HCT116 (cell line): Measurements from ENCODE around the gene PRKG1. TPM values are rescaled to one million over a fixed set of nuclear protein-coding genes. Genes with fewer than 3 reads are reported as not detected.

ENCODE experiments used
- ATAC-seq: fragments of 200-7000 bp; cut with Tn5 transposase; 2 replicates; pipeline ENCODE4 v1.9.1; 2020; ENCODE audit warnings: mild to moderate bottlenecking, moderate library complexity
- BruUV-seq: library from RNA; stranded (reverse); fragments of 400-500 nt; replicated peaks from 2 replicates; lab custom pipeline; 2021; lab: Mats Ljungman, UMichigan
- CTCF ChIA-PET: fragments of 300-600 bp; sonication (Branson Sonifier 250); formaldehyde crosslinking; loops from one replicate; lab custom pipeline; 2021; ENCODE audit warnings: antibody characterized with exemption; lab: Charles Lee
- POLR2A ChIA-PET: fragments of 300-600, 350-600 bp; sonication (Branson Sonifier 250); formaldehyde crosslinking; loops from one replicate; lab custom pipeline; 2021; ENCODE audit warnings: antibody characterized with exemption; lab: Charles Lee
- RAD21 ChIA-PET, 2 experiments: fragments of 300-600 bp; sonication (Branson Sonifier 250); formaldehyde crosslinking; loops; one replicate each; lab custom pipeline; 2023; ENCODE audit warnings: low total read pairs in 2 of 2; ENCODE audit not compliant: uncharacterized antibody in 2 of 2, unreplicated experiment in 2 of 2, low non-redundant PET in 1 of 2; lab: Charles Lee
- DNase-seq: peaks from one replicate; pipeline ENCODE4 v3.0.0-alpha.2; 2010; ENCODE audit warnings: low read depth, low spot score
- H2AFZ ChIP-seq: fragments of 200-600 bp; shearing (Covaris generic), sonication (generic); 2 replicates; pipeline ENCODE4 v1.6.1; 2017; ENCODE audit warnings: low read depth, mixed run types, mixed read lengths, antibody characterized with exemption, low read length; ENCODE audit not compliant: poor library complexity, severe bottlenecking
- H3K27ac ChIP-seq: 2 replicates; pipeline ENCODE4 v1.5.1; 2012; ENCODE audit warnings: low read depth, low read length
- H3K27me3 ChIP-seq: fragments of 200-600 bp; sonication (generic); 2 replicates; pipeline ENCODE4 v1.6.1; 2016; ENCODE audit warnings: mixed run types, low read length, mixed read lengths; ENCODE audit not compliant: insufficient read depth
- H3K36me3 ChIP-seq, 2 experiments: fragments of 200-500 bp in 1 of 2; fragments of 200-600 bp in 1 of 2; sonication (Bioruptor generic) in 1 of 2; sonication (generic) in 1 of 2; 2 replicates each; pipeline versions ENCODE4 v1.5.1 to v1.6.1; 2014 to 2016; ENCODE audit warnings: low read length in 2 of 2, inconsistent platforms in 1 of 2, mixed read lengths in 1 of 2, mixed run types in 1 of 2; ENCODE audit not compliant: insufficient read depth in 2 of 2, control insufficient read depth in 1 of 2
- H3K4me1 ChIP-seq, 2 experiments: fragments of 200-600 bp in 1 of 2; sonication (generic) in 1 of 2; 2 replicates each; pipeline versions ENCODE4 v1.5.1 to v1.6.1; 2012 to 2017; ENCODE audit warnings: low read length in 2 of 2, inconsistent platforms in 1 of 2, mild to moderate bottlenecking in 1 of 2, mixed read lengths in 1 of 2, mixed run types in 1 of 2, moderate library complexity in 1 of 2; ENCODE audit not compliant: insufficient read depth in 2 of 2, control insufficient read depth in 1 of 2
- H3K4me2 ChIP-seq: fragments of 200-600 bp; sonication (generic); 2 replicates; pipeline ENCODE4 v1.6.1; 2017; ENCODE audit warnings: mixed run types, low read length, mixed read lengths
- H3K4me3 ChIP-seq, 2 experiments: fragments of 200-600 bp in 1 of 2; sonication (generic) in 1 of 2; replicated peaks in 1 of 2; 2 replicates each; pipeline ENCODE4 v1.5.1; 2011 to 2016; ENCODE audit warnings: low read length in 2 of 2, control low read depth in 1 of 2, low read depth in 1 of 2, mild to moderate bottlenecking in 1 of 2, mixed read lengths in 1 of 2, mixed run types in 1 of 2
- H3K79me2 ChIP-seq: fragments of 200-600 bp; sonication (generic); 2 replicates; pipeline ENCODE4 v1.6.1; 2017; ENCODE audit warnings: mild to moderate bottlenecking, mixed run types, low read length, moderate library complexity, mixed read lengths; ENCODE audit not compliant: insufficient read depth
- H3K9ac ChIP-seq: fragments of 200-600 bp; sonication (generic); 2 replicates; pipeline ENCODE4 v1.6.1; 2016; ENCODE audit warnings: low read length, mixed read lengths
- H3K9me2 ChIP-seq: fragments of 200-600 bp; sonication (generic), shearing (Covaris generic); 2 replicates; pipeline ENCODE4 v1.6.1; 2017; ENCODE audit warnings: mixed run types, mild to moderate bottlenecking, moderate library complexity; ENCODE audit not compliant: insufficient read depth
- H3K9me3 ChIP-seq, 2 experiments: fragments of 200-500 bp in 1 of 2; fragments of 200-600 bp in 1 of 2; sonication (Bioruptor generic) in 1 of 2; sonication (generic) in 1 of 2; 2 replicates each; pipeline ENCODE4 v1.6.1; 2014 to 2017; ENCODE audit warnings: low read length in 2 of 2, mixed read lengths in 2 of 2, inconsistent platforms in 1 of 2, low read depth in 1 of 2, mild to moderate bottlenecking in 1 of 2, mixed run types in 1 of 2, moderate library complexity in 1 of 2; ENCODE audit not compliant: control insufficient read depth in 1 of 2, insufficient read depth in 1 of 2
- H4K20me1 ChIP-seq: fragments of 200-600 bp; sonication (generic), shearing (Covaris generic); 2 replicates; pipeline ENCODE4 v1.6.1; 2017; ENCODE audit warnings: mixed run types, mild to moderate bottlenecking, moderate library complexity; ENCODE audit not compliant: insufficient read depth
- EGR1 ChIP-seq: IDR thresholded peaks from 2 replicates; pipeline ENCODE4 v1.6.1; 2012; ENCODE audit warnings: low read depth
- EZH2 ChIP-seq: fragments of 200-600 bp; sonication (generic); IDR thresholded peaks from 2 replicates; pipeline ENCODE4 v1.6.1; 2017; ENCODE audit warnings: antibody characterized with exemption, mixed run types
- JUND ChIP-seq: IDR thresholded peaks from 2 replicates; pipeline ENCODE4 v1.6.1; 2012
- POLR2AphosphoS5 ChIP-seq: IDR thresholded peaks from 2 replicates; pipeline ENCODE4 v1.6.1; 2011; ENCODE audit warnings: mild to moderate bottlenecking, low read depth, low read length, moderate library complexity
- RAD21 ChIP-seq: IDR thresholded peaks from 2 replicates; pipeline ENCODE4 v1.6.1; 2012; ENCODE audit warnings: low read depth, mild to moderate bottlenecking
- SP1 ChIP-seq: IDR thresholded peaks from 2 replicates; pipeline ENCODE4 v1.6.1; 2012; ENCODE audit warnings: low read depth
- TCF7L2 ChIP-seq: IDR thresholded peaks from 2 replicates; pipeline ENCODE4 v1.7.0; 2011; ENCODE audit warnings: borderline replicate concordance, inconsistent platforms; ENCODE audit not compliant: insufficient read depth, insufficient read length; ENCODE audit errors: extremely low read depth
- ZFX ChIP-seq: fragments of 450-650 bp; IDR thresholded peaks from 2 replicates; pipeline ENCODE4 v1.6.1; 2017
- ZNF274 ChIP-seq: fragments of 200-500 bp; sonication (Bioruptor generic); IDR thresholded peaks from 2 replicates; pipeline ENCODE4 v1.6.1; 2014; ENCODE audit warnings: mild to moderate bottlenecking, low read depth, low read length, inconsistent platforms
- intact Hi-C: fragments of 100-400 bp; cut with micrococcal nuclease; formaldehyde crosslinking; loops from 2 replicates; pipeline ENCODE4 v1.10.0; 2022
- total RNA-seq: library from RNA; stranded (reverse); gene quantifications from one replicate; pipeline ENCODE4 v1.2.1, GENCODE V29; 2021; ENCODE audit not compliant: unreplicated experiment
- TF ChIP-seq, protein P1 (sequence below): IDR thresholded peaks from 2 replicates; pipeline ENCODE4 v1.6.1; 2012
- TF ChIP-seq, protein P2 (sequence below), 3 experiments: fragments of 200-600 bp in 1 of 3; sonication (generic) in 1 of 3; IDR thresholded peaks in 2 of 3; conservative IDR thresholded peaks in 1 of 3; 2 replicates each; pipeline ENCODE4 v1.5.1; 2012 to 2017; ENCODE audit warnings: low read depth in 2 of 3, low read length in 2 of 3, antibody characterized with exemption in 1 of 3, borderline replicate concordance in 1 of 3, control low read depth in 1 of 3, mild to moderate bottlenecking in 1 of 3, mixed read lengths in 1 of 3, mixed run types in 1 of 3, moderate library complexity in 1 of 3; ENCODE audit not compliant: insufficient read depth in 1 of 3

The PRKG1 gene
- total RNA-seq, 1 experiment from 2014 or later, result 1.4 TPM

DNA sequence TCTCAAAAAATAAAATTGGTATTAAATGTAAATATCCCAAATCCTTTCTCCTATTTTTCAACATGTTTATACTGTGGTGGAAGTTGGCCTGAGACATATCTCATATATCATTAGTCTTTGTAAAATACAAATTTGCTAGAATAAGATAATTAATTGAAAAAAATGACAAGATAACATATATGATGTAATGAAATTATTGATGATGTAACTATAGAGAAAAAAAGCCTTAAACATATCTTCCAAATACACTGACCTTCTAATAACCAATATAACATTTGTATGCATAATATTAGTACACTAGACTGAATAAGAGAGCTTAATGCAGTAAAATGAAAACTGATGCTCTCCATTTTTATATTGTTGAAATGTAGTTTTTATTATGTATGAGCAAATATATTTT is 104.3 kb downstream of the PRKG1 start:
- no peak overlapping the region for H3K4me2 ChIP-seq
- ATAC-seq (no peak), DNase-seq (no peak)
- H3K27ac ChIP-seq, result no peak overlapping the region
- ChIA-PET CTCF (no interaction called here), RAD21 (no interaction called here), POLR2A (no interaction called here)
- intact Hi-C loops, result no loop called here
- no peak overlapping the region for H2AFZ ChIP-seq
- H3K36me3 ChIP-seq, result no peaks in the 10 kb centered on the region
- no peaks in the 10 kb centered on the region for H3K79me2 ChIP-seq
- H3K27me3 ChIP-seq, result peaks cover 9% of the 10 kb centered on the region
- TF ChIP-seq JUND (no peak), RAD21 (no peak), POLR2AphosphoS5 (no peak), ZNF274 (no peak)
- TF ChIP-seq, protein P1, sequence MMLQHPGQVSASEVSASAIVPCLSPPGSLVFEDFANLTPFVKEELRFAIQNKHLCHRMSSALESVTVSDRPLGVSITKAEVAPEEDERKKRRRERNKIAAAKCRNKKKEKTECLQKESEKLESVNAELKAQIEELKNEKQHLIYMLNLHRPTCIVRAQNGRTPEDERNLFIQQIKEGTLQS, result no peak
- H3K9ac ChIP-seq, result no peak overlapping the region
- H3K4me1 ChIP-seq, result no peaks in the 10 kb centered on the region
- H3K4me3 ChIP-seq, result no peak overlapping the region
- H3K9me2 ChIP-seq, result no peaks in the 10 kb centered on the region
- no peaks in the 10 kb centered on the region for H3K9me3 ChIP-seq
- H4K20me1 ChIP-seq, result no peaks in the 10 kb centered on the region
- BruUV-seq, result no TSS peak

DNA sequence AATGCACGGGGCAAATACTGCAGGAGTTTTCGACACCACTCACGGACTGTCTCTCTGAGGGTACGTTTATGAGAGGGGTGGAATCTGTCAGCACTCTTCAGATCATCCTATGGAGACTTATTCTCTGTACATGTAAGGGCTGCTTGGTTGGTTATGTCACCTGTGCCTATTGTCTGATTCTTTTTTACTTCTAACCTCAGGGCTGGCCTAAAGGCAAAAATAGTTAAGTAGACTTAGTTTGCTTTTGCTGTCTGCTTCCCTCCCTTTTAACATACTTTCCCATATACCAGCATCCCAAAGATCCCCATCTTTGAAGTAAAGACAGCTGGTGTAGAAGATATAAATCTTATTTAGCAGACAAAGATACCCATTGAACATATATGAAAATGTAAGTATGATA is 105.9 kb downstream of the PRKG1 start:
- CTCF ChIA-PET, result no interaction called here
- H3K4me3 ChIP-seq, result no peak overlapping the region
- no peak overlapping the region for H3K27ac ChIP-seq
- H3K36me3 ChIP-seq, result no peaks in the 10 kb centered on the region
- H2AFZ ChIP-seq, result no peak overlapping the region
- no peak overlapping the region for H3K4me2 ChIP-seq
- H4K20me1 ChIP-seq, result no peaks in the 10 kb centered on the region
- DNase-seq (no peak), ATAC-seq (no peak)
- H3K79me2 ChIP-seq, result no peaks in the 10 kb centered on the region
- no peak overlapping the region for H3K9ac ChIP-seq
- H3K9me2 ChIP-seq, result no peaks in the 10 kb centered on the region
- RAD21 ChIA-PET, result no interaction called here
- no TSS peak for BruUV-seq
- no peaks in the 10 kb centered on the region for H3K4me1 ChIP-seq
- TF ChIP-seq TCF7L2 (no peak), EGR1 (no peak), SP1 (no peak), EZH2 (no peak), ZFX (no peak)
- TF ChIP-seq, protein P2, sequence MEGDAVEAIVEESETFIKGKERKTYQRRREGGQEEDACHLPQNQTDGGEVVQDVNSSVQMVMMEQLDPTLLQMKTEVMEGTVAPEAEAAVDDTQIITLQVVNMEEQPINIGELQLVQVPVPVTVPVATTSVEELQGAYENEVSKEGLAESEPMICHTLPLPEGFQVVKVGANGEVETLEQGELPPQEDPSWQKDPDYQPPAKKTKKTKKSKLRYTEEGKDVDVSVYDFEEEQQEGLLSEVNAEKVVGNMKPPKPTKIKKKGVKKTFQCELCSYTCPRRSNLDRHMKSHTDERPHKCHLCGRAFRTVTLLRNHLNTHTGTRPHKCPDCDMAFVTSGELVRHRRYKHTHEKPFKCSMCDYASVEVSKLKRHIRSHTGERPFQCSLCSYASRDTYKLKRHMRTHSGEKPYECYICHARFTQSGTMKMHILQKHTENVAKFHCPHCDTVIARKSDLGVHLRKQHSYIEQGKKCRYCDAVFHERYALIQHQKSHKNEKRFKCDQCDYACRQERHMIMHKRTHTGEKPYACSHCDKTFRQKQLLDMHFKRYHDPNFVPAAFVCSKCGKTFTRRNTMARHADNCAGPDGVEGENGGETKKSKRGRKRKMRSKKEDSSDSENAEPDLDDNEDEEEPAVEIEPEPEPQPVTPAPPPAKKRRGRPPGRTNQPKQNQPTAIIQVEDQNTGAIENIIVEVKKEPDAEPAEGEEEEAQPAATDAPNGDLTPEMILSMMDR (IDR thresholded peaks at IDR 0.05 in 2 of 3, conservative IDR thresholded peaks at IDR 0.05 in 1 of 3; ENCODE audit: borderline replicate concordance in 1 of 3, insufficient read depth in 1 of 3, low read depth in 2 of 3, low read length in 2 of 3), result no peak
- H3K9me3 ChIP-seq, result no peaks in the 10 kb centered on the region
- intact Hi-C loops, result no loop called here
- POLR2A ChIA-PET, result no interaction called here
- H3K27me3 ChIP-seq, result peaks cover 9% of the 10 kb centered on the region
